ENCODE results near the gene RALGPS2.

The RALGPS2 gene

GRCh38 chr1:178868706-178869105, 143.7 kb downstream of the RALGPS2 start:
- no peaks in the 10 kb centered on the region for H4K20me1 ChIP-seq (ENCODE audit: insufficient read depth)
- H3K4me3 ChIP-seq (IDR thresholded peaks at IDR 0.05; ENCODE audit: insufficient read depth, low read depth, low read length): no peak overlapping the region
- no peaks in the 10 kb centered on the region for H3K4me1 ChIP-seq (ENCODE audit: low read depth, poor library complexity, severe bottlenecking)
- no peaks in the 10 kb centered on the region for H3K79me2 ChIP-seq (ENCODE audit: insufficient read depth, low read depth)
- no peak overlapping the region for H3K27ac ChIP-seq
- H2AFZ ChIP-seq (ENCODE audit: low read depth): no peak overlapping the region
- no peaks in the 10 kb centered on the region for H3K27me3 ChIP-seq (ENCODE audit: insufficient read depth, low read depth)
- H3K36me3 ChIP-seq (ENCODE audit: insufficient read depth): no peaks in the 10 kb centered on the region
- no peak for TF ChIP-seq CTCF (conservative IDR thresholded peaks at IDR 0.05; ENCODE audit: low read depth, low read length)
- no peak overlapping the region for H3K9ac ChIP-seq
- no peak overlapping the region for H3K4me2 ChIP-seq

GRCh38 chr1:178869119-178869697, 144.2 kb downstream of the RALGPS2 start:
- no peaks in the 10 kb centered on the region for H3K36me3 ChIP-seq (ENCODE audit: insufficient read depth)
- no peak overlapping the region for H3K9ac ChIP-seq
- no peak overlapping the region for H3K27ac ChIP-seq
- no peak overlapping the region for H3K4me3 ChIP-seq (IDR thresholded peaks at IDR 0.05; ENCODE audit: insufficient read depth, low read depth, low read length)
- no peaks in the 10 kb centered on the region for H3K79me2 ChIP-seq (ENCODE audit: insufficient read depth, low read depth)
- H3K4me1 ChIP-seq (ENCODE audit: low read depth, poor library complexity, severe bottlenecking): no peaks in the 10 kb centered on the region
- H3K4me2 ChIP-seq: no peak overlapping the region
- TF ChIP-seq CTCF (conservative IDR thresholded peaks at IDR 0.05; ENCODE audit: low read depth, low read length): no peak
- H2AFZ ChIP-seq (ENCODE audit: low read depth): no peak overlapping the region
- H4K20me1 ChIP-seq (ENCODE audit: insufficient read depth): no peaks in the 10 kb centered on the region
- no peaks in the 10 kb centered on the region for H3K27me3 ChIP-seq (ENCODE audit: insufficient read depth, low read depth)

GRCh38 chr1:178870221-178870620, 145.2 kb downstream of the RALGPS2 start:
- H3K36me3 ChIP-seq (ENCODE audit: insufficient read depth): no peaks in the 10 kb centered on the region
- no peaks in the 10 kb centered on the region for H3K27me3 ChIP-seq (ENCODE audit: insufficient read depth, low read depth)
- H3K4me3 ChIP-seq (IDR thresholded peaks at IDR 0.05; ENCODE audit: insufficient read depth, low read depth, low read length): no peak overlapping the region
- no peak overlapping the region for H3K27ac ChIP-seq
- H3K9ac ChIP-seq: no peak overlapping the region
- no peaks in the 10 kb centered on the region for H3K4me1 ChIP-seq (ENCODE audit: low read depth, poor library complexity, severe bottlenecking)
- no peak overlapping the region for H2AFZ ChIP-seq (ENCODE audit: low read depth)
- H3K79me2 ChIP-seq (ENCODE audit: insufficient read depth, low read depth): no peaks in the 10 kb centered on the region
- H4K20me1 ChIP-seq (ENCODE audit: insufficient read depth): no peaks in the 10 kb centered on the region
- no peak for TF ChIP-seq CTCF (conservative IDR thresholded peaks at IDR 0.05; ENCODE audit: low read depth, low read length)
- no peak overlapping the region for H3K4me2 ChIP-seq

- no peaks in the 10 kb centered on the region for H3K79me2 ChIP-seq (ENCODE audit: insufficient read depth, low read depth)
- no peak for TF ChIP-seq CTCF (conservative IDR thresholded peaks at IDR 0.05; ENCODE audit: low read depth, low read length)
- no peak within 1 kb of the TSS for H3K27ac ChIP-seq
- no peak within 1 kb of the TSS for H3K9ac ChIP-seq
- H2AFZ ChIP-seq (ENCODE audit: low read depth): no peak within 1 kb of the TSS
- no peaks in the 10 kb centered on the region for H3K36me3 ChIP-seq (ENCODE audit: insufficient read depth)
- H3K4me3 ChIP-seq (IDR thresholded peaks at IDR 0.05; ENCODE audit: insufficient read depth, low read depth, low read length): no peak within 1 kb of the TSS
- H3K4me1 ChIP-seq (ENCODE audit: low read depth, poor library complexity, severe bottlenecking): no peaks in the 10 kb centered on the region
- H3K4me2 ChIP-seq: no peak within 1 kb of the TSS
- no peaks in the 10 kb centered on the region for H3K27me3 ChIP-seq (ENCODE audit: insufficient read depth, low read depth)
- H4K20me1 ChIP-seq (ENCODE audit: insufficient read depth): no peaks in the 10 kb centered on the region
Measured at GRCh38 chr1:178870944-178871343, 145.9 kb downstream of the RALGPS2 start, which contains the start of gene ANGPTL1. Gene ANGPTL1 (minus strand): TSS chr1:178871077. CDS start chr1:178865776, 5,301 bp downstream.

All from KMS-11 (cell line).